ENCODE results near the gene SHANK3. TPM values are rescaled to one million over a fixed set of nuclear protein-coding genes. Genes with fewer than 3 reads are reported as not detected.

Gene SHANK3
- total and polyA plus RNA-seq, 2 of the 8 experiments (the other 6 are each of a cell fraction or from before 2014, with no cell fraction given), result 1.5 to 6.0 TPM

- Histone ChIP-seq H3K4me3 (ENCODE audit: extremely low read depth in 1 of 4, insufficient read depth in 2 of 4, low read depth in 3 of 4, low read length in 4 of 4) (no peak overlapping the region), H3K9ac (replicated peaks in 1 of 4; ENCODE audit: extremely low read depth in 1 of 4, low read depth in 3 of 4, low read length in 3 of 4) (no peak overlapping the region), H4K91ac (replicated peaks; ENCODE audit: insufficient read length, low read length) (no peak overlapping the region), H3K27me3 (replicated peaks in 1 of 4; ENCODE audit: control insufficient read depth in 3 of 4, extremely low read depth in 1 of 4, insufficient read depth in 3 of 4, low read length in 3 of 4) (peaks cover 6 to 24% (median 14%) of the 10 kb centered on the region in 4 experiments; a peak in 6 of 7 replicates), H3K36me3 (ENCODE audit: control insufficient read depth in 2 of 4, insufficient read depth in 4 of 4, low read length in 3 of 4) (peaks cover 0 to 2% (median 0%) of the 10 kb centered on the region in 4 experiments; a peak in 1 of 8 replicates), H3K4me2 (ENCODE audit: insufficient read depth in 1 of 2, low read depth in 2 of 2, low read length in 2 of 2) (no peak overlapping the region), H2AFZ (ENCODE audit: low read length) (no peak overlapping the region), H2BK12ac (ENCODE audit: low read depth, low read length) (no peak overlapping the region), H3K23ac (ENCODE audit: insufficient read length) (no peak overlapping the region), H2AK5ac (ENCODE audit: low read depth, low read length) (no peak overlapping the region), H3K14ac (ENCODE audit: insufficient read length) (no peak overlapping the region), H3K4ac (replicated peaks; ENCODE audit: insufficient read length, low read depth, low read length) (no peak overlapping the region), H3K23me2 (ENCODE audit: low read depth, low read length) (peaks cover 5% of the 10 kb centered on the region; the same call in 1 of the 2 replicates), H4K5ac (ENCODE audit: insufficient read length, low read depth, low read length) (no peak overlapping the region), H2BK5ac (ENCODE audit: low read depth, low read length) (no peak overlapping the region), H3K79me2 (ENCODE audit: control insufficient read depth in 1 of 2, insufficient read depth in 2 of 2, low read length in 2 of 2) (no peaks in the 10 kb centered on the region), H4K8ac (ENCODE audit: extremely low read depth, insufficient read depth, low read length) (no peak overlapping the region; the same call in 1 of the 2 replicates), H4K20me1 (replicated peaks in 1 of 2; ENCODE audit: control insufficient read depth in 1 of 2, insufficient read depth in 2 of 2, low read length in 2 of 2) (peaks cover 7 to 23% of the 10 kb centered on the region in 2 experiments), H3K56ac (replicated peaks; ENCODE audit: insufficient read length, low read depth, low read length) (no peak overlapping the region), H2BK15ac (ENCODE audit: low read length) (no peak overlapping the region), H3K9me3 (ENCODE audit: insufficient read depth in 2 of 2, low read depth in 1 of 2, low read length in 1 of 2) (no peaks in the 10 kb centered on the region), H3K79me1 (ENCODE audit: low read depth, low read length) (no peaks in the 10 kb centered on the region), H3K18ac (ENCODE audit: extremely low read depth, low read length) (no peak overlapping the region), H2BK20ac (ENCODE audit: low read length) (no peak overlapping the region), H3K27ac (ENCODE audit: low read depth, low read length) (no peak overlapping the region), H3K4me1 (replicated peaks in 1 of 4; ENCODE audit: control insufficient read depth in 3 of 4, insufficient read depth in 4 of 4, low read length in 3 of 4) (peaks cover 0 to 18% (median 3%) of the 10 kb centered on the region in 4 experiments; a peak in 5 of 7 replicates), H2BK120ac (replicated peaks; ENCODE audit: low read depth, low read length) (no peak overlapping the region)
- ChIA-PET CTCF (ENCODE audit: partially characterized antibody) (interaction anchor here (0.8 to 2.7 kb wide), 3 partner anchors 75 to 138 kb away, joined by 3 to 14 read pairs (median 7); partner anchors contain the start of gene SYCE3), POLR2A (ENCODE audit: partially characterized antibody) (no interaction called here)
- 79% methylated on average over 7 of the region's 7 CpGs; no CpG with 5 or more reads in 1 of the 2 experiments for WGBS, 2 experiments (ENCODE audit: extremely low coverage in 1 of 2, insufficient coverage in 1 of 2, insufficient read length in 1 of 2, insufficient replicate concordance in 2 of 2, low coverage in 1 of 2, low lambda C conversion rate in 2 of 2, missing lambda C conversion rate in 1 of 2)
- DNase-seq (ENCODE audit: low read depth in 1 of 2, low spot score in 2 of 2) (no peak), FAIRE-seq (no peak)
- TF ChIP-seq PHF8 (conservative IDR thresholded peaks at IDR 0.05; ENCODE audit: low read depth, low read length) (no peak), KDM1A (IDR thresholded peaks at IDR 0.05; ENCODE audit: borderline replicate concordance, low read length) (no peak), ASH2L (IDR thresholded peaks at IDR 0.05; ENCODE audit: low read length) (no peak), TAF7 (optimal IDR thresholded peaks at IDR 0.05; ENCODE audit: borderline replicate concordance, low read depth, low read length) (no peak), RBBP5 (IDR thresholded peaks at IDR 0.05; ENCODE audit: borderline replicate concordance, low read depth, low read length) (no peak), SAP30 (IDR thresholded peaks at IDR 0.05; ENCODE audit: insufficient read depth, insufficient replicate concordance, low read length) (no peak)
Measured at GRCh38 chr22:50701076-50701419, 28.4 kb downstream of the SHANK3 start.
